ENCODE results near the gene STARD10.

STARD10 gene

DNA sequence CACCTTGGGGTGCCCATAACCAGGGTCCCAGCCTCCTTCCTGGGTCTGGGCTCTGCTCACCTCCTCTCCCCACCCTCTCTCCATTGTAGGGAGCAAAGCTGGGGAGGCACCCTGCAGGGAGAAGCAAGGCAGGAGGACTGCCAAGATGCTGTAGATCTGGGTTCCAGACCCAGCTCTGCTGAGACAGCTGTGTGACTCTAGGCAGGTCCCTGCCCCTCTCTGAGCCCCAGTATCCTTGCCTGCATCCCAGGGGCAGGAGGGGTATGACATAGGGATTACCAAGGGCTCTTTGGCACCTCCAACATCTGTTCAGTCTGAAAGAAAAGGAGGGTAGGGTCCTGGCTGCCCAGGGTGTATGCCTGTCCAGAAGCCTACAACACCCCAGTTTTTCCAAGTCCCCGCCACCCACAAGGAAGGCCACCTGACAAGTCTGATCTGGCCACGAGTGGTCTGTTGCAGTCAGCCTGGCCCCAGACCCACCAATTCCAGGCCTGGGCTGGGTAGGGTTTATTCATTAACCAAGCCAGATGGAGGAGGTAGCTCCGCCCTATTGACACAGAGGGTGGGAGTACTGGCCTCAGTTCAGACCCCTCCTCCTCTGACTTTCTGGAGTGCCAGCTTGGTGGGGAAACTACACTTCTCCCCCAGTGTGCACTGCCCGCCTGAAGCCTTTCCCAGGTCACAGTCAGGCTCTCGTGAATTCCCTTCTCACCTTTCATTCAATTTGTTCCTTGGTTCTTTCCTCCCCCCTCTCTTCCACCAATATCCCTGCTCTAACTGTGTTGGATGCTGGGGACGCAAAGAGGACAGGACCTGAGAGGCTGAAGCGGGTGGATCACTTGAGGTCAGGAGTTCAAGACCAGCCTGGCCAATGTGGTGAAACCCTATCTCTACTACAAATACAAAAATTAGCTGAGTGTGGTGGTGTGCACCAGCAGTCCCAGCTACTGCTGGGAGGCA lies 15.0 kb downstream of the STARD10 start:
- DNase-seq, result no peak

DNA sequence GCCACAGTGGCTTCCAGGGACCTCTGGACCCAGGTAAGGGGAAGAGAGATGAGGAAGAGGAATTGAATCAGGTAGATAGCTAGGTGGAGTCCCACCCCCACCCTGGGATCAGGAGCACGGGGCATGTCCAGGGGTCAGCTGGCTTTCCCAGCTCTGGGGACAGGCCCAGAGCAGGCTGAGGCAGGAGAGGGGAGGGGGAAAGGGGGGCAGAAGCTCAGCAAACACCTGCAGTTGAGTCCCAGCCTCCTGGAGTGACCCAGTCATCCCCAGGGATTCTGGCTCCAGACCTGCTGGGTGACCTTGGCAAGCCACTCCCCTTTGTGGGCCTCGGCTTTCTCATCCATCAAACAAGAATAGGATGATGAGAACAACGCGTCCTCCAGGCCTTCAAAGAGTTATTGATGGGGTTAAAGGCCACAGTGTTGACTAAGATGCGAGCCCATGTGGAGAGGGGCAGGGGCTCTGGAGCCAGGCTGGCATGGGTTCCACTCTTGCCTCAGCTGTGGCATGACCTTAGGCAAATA lies 16.0 kb downstream of the STARD10 start:
- no peak for DNase-seq

DNA sequence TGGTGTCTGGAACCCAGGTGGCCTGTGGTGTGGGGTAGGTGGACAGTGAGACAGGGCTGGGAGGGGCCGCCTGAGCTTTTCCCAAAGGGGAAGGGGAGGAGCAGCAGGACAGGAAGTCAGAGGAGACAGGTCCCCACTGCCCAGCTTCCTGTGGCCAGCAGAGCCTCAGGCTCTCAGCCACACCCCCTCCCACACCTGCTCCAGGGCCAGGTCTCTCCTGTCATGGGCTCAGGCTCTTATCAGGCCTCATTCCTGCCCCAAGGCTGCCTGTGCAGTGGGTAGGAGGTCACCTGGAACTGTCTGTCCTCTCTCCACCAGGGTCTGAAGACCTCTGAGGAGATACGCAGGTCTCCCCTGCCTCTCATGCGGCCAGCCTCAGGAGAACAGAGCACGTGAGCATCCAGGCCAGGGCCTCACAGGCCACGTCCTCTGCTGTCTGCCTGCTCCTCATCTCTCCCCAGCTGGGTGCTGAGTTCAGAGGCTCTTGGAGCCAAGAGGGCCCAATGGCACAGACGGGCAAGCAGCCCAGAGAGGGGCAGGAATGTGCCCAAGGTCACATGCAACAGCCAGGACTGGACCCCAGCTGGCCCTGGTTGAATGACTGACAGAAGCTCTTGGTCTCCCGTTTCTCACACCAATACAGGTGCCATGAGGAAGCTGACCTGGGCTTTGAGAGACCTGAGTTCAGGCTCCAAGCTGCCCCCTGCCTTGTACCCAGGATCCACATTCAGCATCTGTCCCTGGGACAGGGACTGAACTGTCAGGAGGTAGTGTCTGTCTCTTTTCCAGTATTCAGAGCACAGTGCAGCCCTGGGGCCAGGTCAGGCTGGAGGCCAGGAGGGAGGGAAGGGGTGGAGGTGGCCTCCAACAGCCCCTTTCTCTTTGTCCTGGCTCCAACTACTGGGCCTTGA lies 16.7 kb downstream of the STARD10 start:
- no peak for DNase-seq

DNA sequence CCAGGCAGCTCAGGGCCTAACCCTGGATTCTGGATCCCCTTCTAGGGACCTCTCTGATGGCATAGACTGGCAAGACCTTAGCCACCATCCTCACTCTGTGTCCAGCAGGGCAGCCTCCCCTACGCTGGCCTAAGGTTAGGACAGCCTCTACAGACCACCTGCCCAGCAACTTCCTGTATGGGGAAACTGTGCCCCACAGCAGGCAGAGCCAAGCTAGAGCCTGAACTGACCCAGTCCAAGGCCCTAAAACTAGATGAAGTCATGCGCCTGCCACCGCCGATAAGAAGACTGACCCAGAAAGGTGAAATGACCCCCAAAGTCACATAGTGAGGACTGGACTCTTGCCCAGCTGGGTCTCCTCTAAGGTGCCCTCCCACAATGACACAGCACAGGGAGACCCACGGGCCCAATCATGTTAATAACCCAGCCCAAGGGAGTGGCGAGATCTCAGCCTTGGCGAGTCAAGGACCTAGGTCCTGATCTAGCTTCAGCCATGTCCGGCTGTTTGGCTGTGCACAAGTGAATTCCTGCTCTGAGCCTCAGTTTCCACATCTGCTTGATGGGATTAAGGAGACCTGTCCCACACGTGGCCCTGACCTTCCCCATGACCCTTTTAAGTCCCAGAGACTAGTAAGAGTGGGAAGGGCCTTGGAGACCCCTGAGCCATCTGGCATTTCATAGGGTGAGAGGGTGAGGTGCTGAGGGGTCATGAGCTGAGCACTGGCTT lies 17.6 kb downstream of the STARD10 start:
- DNase-seq, result no peak

DNA sequence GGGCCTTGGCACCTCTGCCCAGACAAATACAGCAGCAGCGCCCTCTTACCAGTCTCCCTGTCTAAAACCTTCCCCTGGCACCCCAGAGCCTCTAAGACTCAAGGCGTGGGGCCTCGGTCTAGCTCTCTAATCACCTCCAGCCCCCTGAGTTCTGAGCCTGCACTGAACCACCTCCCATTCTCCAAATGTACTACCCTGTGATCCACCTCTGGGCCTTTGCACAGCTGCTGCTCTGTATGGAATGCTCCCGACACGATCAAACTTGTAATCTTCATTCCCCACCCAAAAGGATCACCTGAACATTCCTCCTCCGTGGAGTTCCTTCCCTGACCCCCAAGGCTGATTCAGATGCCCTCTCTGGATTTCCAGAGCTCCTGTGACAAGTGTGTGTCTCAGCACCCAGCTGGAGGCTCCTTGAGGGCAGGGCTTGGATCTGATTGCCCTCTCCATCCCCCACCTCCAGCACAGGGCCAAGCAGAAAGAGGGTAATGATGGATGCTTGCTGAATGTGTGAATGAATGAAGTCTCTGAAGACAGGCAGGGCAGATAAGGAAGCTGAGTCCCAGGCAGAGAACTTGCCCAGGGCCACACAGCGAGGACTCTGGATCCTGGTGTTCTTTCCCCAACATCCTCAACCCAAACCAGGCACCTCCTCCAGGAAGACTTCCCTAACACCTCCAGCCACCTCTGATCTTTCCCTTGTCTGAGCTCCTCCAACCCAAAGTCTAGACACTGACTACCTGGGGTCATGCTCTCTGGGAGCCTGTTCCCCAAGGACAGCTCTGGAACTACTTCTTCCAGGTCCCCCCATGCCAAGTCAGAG lies 18.3 kb downstream of the STARD10 start:
- no peak for DNase-seq

DNA sequence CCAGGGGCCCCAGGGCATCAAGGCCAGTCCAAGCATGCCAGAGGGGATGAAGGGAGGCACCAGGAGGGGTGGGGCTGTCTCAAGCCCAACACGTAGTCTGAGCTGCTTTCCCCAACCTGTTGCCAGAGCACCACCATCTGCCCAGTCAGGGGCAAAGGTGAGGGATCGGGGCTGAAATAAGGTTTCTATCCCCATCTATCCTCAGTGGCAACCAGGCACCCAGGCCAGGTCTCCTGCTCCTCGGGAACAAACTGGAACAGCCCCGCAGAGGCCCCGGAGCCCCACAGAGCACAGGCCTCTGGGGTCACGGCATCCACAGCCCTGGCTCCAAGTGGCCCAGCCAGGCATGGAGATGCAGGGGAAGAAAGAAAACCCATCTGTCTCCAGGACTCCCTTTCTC lies 19.3 kb downstream of the STARD10 start:
- no peak for DNase-seq

DNA sequence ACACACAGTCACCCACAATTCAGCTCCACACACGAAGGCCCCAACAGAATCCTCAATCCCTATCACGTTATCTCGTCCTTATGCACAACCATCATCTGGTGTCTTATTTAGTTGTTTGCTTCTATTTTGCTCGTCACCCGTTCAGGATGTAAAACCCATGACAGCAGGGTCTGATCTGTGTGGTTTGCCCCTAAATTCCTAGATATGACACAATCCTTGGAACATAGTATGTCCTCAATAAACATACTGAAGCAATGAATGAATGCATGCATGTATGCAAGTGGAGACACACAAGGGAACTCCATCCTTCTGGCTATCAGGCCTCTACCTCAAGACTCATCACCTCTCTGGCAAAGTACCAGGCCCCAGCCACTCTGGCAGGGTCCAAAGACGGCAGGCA lies 20.2 kb downstream of the STARD10 start:
- peak; percentile 32 for DNase-seq

DNA sequence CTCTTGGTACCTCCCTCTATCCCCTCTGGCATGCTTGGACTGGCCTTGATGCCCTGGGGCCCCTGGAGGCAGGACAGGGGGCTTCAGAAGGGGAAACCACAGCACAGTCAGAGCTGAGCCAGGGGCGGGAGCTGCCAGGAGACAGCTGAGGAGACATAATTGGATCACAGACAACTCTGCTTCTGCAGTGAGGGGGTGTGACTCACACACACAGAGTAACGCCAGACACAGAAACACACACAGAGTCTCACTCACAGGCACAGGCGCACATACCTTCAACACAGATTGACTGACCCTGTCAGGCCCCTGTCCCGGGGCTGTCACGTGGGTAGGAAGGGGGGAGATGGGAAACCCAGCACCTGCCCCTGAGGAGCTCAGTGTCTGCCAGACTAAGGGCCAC lies 20.6 kb downstream of the STARD10 start:
- DNase-seq, result peak; percentile 85

DNA sequence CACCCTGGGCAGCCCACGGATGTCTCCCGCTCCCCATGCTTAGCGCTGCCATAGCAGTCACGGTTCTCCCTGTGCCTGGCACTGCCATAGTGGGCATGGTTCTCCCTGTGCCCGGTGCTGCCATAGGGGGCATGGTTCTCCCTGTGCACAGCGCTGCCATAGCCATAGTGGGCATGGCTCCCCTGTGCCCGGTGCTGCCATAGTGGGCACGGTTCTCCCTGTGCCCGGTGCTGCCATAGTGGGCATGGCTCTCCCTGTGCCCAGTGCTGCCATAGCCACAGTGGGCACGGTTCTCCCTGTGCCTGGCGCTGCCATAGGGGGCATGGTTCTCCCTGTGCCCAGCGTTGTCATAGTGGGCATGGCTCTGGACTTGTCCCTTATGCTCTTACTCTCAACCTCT lies 21.8 kb downstream of the STARD10 start:
- DNase-seq, result no peak

DNA sequence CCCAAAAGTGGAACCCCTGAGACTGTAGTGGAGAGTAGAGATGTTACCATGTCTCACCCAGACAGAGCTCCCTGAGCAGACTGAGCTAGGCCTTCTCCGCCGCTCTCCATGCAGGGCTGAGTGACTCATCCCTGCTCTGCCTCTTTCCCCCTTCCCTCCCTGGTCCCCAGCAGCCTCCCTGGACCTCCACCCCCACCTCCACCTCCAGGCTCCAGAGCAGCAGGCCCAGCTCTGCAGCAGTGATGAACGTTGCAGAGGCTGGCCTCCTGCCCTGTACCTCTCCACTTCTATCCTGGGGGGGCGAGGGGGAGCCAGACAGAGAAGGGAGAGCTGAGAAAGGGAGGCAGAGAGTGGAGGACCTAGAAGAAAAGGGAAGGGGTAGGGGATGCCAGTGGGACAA lies 22.3 kb downstream of the STARD10 start:
- peak; percentile 74 for DNase-seq

DNA sequence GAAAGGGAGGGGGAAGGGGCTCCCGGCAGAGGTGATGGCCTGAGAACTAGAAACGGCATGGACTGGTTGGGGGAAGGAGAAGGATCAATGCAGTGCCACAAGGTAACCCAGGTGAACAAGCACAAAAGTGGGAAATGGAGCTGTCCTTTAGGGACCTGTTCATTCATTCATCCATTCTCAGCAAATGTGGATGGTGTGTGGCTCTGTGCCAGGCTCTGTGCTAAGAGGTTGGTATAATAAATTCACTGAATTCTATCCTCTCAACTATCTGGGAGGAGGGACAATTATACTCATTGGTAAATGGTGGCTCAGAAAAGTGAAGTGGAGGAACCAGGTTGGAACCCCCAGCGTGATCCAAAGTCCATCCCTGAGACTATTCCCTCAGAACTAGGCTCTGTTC lies 23.0 kb downstream of the STARD10 start:
- DNase-seq, result no peak

DNA sequence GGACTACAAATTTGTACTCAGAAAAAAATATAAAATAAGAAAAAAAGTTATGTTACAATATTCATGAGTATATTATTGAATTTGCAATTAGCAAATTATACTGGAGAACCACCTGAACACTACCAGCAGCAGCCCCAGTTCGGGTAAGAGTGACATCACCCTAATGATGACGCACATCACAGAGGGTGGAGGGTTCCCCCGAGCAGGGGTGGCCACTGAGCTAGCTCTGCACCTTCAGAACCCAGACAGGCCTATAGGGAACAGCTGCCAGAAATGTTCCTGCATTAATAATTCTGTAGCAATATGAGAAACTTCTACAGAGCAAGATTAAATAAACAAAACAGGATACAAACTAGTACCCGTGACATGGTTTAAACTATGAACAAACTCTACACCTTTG lies 24.2 kb downstream of the STARD10 start:
- DNase-seq, result no peak

DNA sequence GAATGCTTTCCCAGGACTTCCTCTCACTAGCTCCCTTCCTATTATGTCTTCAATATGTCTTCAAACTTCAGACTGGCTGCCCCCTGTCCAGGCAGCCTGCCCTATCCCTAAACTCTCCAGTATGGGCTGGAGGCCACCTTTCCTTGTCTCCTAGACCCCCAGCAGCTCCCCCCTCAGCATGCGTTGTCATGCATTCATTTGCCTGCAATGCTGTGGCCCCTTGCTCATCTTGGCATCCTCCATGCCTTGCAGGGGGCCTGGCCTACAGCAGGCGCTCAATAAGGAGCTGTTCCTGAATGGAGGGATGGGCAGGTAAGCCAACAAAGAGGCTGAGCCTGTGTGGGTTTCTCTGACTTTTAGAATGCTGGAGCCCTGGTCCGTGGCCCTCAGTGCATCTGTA lies 25.3 kb downstream of the STARD10 start:
- DNase-seq, result no peak

DNA sequence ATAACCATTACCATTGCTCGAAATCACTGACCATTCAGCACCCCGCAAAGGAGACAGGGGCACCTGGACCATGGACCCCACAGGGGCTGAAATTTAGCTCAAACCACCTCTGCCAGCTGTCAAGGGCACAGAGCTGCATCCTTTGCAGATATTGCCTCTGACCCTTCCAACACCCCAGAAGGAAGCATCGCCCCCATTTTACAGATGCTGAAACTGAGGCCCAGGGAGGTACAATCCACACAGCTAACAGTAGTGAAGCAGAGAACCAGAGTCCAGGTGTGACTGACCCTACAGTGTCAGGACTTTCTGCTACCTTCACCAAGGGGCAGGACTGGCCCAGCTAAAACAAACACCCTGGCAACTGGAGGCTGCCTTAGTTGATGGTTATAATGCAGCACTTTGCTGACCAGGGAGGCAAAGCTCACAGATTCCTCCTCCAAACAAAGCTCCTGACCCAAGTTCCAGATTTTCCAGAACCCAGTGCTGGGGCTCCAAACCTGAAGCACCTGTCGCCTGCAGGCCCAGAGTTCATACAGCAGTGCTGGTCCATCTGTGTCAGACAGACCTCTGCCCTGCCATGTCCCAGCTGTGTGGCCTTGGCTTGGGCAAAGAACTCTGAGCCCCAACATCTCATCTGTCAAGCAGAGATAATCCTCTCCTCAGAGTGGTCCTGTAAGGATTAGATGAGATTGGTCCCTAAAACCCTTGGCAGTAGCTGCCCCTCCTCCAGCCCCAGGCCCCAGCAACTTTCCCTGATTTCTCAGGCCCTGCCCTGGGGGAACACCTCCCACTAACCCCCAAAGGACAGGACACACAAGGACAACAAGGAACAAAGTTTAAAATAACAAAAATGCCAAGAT lies 26.4 kb downstream of the STARD10 start:
- no peak for DNase-seq

DNA sequence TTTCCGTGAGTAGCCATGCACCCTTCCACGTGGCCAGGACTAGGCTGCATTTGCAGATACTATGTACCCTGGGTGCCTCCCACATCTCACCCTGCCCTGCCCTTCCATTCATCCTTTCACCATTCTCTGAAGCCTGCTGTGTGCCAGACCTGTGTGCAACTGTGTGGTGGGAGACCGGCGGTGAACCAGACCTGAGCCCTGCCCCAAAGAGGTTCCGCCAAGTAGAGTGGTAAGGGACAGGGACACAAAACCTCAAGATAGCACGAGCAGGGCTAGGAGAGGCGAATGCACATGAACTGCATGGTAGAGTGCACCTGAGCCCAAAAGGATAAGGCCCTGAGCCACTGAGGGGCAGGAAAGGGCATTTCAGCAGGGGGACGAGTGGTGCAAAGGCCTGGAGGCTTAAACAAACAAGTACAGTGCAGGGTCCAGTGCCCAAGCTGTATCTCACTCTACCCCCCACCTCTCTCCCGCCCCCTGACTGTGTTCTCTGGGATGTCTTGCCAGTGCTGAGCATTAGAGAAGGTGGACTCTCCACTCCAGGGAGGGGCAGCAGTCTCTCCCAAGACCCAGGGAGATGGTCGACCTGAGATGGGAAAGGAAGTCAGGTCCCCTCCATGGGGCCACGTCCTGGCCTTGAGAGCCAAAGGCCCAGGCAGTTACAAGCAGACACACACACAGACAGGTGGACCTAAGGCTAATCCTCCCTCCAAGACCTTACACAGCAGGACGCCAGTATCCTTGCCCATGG lies 27.5 kb downstream of the STARD10 start:
- DNase-seq, result no peak

DNA sequence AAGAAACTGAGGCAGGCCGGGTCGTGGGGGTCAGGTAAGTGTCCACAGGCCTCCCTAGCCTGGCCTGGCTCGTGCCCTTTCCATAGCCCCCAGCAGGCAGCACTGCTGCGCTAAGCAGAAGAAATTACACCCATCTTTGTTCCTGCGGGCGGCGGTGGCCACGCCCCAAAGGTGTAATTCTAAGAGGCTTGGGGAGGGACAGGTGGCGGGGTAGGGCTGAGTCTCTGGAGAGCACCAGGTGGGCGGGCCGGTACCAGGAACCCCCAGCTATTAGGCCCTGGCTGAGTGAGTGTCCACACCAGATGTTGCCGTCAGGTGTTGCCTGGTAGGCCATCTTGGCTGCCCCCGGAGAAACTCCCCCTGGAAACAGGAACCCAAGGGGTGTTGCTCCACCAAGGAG lies 29.3 kb downstream of the STARD10 start:
- DNase-seq, result no peak

DNA sequence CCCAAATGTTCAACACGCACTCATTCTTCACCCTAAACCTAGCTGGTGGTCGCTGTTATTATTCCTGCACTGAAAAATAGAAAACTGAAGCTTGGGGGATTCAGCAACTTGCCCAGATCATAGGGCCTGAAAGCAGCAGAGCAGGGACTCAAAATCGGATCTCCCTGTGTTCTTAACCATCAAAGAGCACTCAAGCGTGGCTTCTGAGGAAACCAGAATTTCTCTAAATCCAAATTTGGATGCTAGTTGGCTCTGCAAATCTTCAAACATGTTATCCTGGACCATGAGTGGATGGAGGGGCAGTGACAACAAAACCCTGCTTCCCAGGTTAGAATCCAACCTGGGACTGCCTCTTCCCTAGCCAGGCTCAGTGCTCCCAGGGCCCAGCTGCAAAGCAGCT lies 30.0 kb downstream of the STARD10 start:
- DNase-seq, result no peak

DNA sequence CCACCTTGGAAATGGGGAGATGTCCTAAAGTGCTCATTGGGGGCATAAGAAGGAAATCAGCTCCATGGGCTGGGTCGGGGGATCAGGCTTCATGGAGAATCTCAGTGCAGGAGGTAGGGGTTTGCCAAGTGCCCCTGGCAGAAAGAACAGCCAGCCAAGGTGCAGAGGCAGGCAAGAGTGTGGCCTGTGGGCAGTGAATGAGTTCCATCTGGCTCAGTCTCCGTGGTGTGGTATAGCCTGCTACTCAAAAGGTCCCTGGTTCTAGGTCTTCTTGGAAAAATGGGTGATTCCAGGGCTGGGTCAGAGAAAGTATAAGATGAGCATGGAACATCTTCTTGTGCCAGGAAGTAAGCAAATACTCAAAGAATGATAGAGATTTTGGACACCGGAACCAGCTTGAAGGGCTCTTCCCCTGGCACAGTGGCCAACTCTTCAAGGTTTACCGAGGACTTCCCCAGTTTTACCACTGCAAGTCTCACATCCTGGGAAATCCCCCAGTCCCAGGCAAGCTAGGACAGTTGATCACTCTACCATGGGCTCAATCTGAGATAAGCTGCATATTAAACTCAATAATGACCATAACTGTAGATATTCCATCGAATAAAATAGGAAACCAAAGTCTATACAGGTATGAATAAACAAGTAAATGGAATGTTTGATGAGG lies 31.1 kb downstream of the STARD10 start:
- no peak for DNase-seq

DNA sequence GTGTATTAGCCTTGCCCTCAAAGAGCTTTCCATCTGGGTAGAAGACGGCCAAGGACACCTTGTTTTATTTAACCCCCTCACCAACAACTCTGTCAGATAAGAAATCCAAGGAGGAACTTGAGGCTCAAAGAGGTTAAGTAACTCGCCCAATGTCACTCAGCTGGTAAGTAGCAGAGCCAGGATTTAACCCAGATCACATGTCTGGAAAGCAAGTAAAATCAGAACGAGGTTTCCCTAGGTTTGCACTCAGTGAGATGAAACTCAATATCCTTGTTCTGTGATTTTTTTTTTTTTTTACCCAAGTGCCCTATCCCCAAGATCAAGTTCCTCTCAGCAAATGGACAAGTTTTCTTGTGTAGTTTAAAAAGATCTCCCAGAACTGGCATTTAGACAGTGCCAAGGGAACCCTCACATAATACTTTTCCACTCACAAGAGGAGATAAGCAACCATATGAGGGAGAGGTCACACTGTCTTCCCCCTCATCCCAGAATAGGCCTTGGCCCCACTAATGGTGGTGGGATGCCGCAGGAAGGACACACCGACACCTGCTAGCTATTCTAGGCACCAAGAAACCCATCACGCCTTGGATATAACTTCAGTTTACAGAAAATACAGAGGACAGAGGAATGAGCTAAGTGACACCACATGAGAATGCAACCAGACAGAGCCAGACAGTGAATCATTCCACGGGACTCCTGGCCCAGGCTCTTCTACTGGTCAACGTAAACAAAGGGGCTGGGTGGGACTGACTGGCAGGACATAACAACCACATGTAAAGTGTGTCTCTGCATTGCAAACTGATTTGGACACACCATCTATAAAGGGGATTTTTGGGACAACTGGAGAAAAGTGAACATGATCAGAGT lies 33.1 kb downstream of the STARD10 start:
- DNase-seq, result peak; percentile 54
